ENCODE results near the gene FAM110C.

- no peak for TF ChIP-seq POLR2A (IDR thresholded peaks at IDR 0.05)
- no peak for TF ChIP-seq CTCF (IDR thresholded peaks at IDR 0.05)
These were observed 23.4 kb upstream of the FAM110C start for GRCh38 chr2:69366-70344.
